K562 (cell line): ENCODE measurements around the gene BTRC. TPM values are rescaled to one million over a fixed set of nuclear protein-coding genes. Genes with fewer than 3 reads are reported as not detected.

Experiments used
- ATAC-seq: fragments of 200-7000 bp; cut with Tn5 transposase; 3 replicates; pipeline ENCODE4 v1.9.1; 2020; ENCODE audit warnings: moderate library complexity
- Bru-seq: library from RNA; stranded (reverse); fragments of 400-500 nt; gene quantifications from one replicate; lab custom pipeline; 2021; lab: Mats Ljungman, UMichigan
- BruChase-seq, 2 experiments: library from RNA; stranded (reverse); fragments of 400-500 nt; gene quantifications; one replicate each; lab custom pipeline; 2021; lab: Mats Ljungman, UMichigan
- BruUV-seq: library from RNA; stranded (reverse); fragments of 400-500 nt; replicated peaks from 2 replicates; lab custom pipeline; 2021; lab: Mats Ljungman, UMichigan
- CTCF ChIA-PET: fragments of 300-600 bp; formaldehyde crosslinking; extraction: SDS; loops from one replicate; lab custom pipeline; 2021; ENCODE audit warnings: low intra/inter-chr PET ratio; lab: Yijun Ruan, JAX
- POLR2A ChIA-PET: fragments of 300-600, 350-650 bp; sonication (Branson Sonifier 250); formaldehyde crosslinking; extraction: SDS; loops from one replicate; lab custom pipeline; 2021; ENCODE audit warnings: antibody characterized with exemption, inconsistent platforms; lab: Yijun Ruan, JAX
- DNase-seq, 4 experiments: peaks; one replicate each; pipeline versions ENCODE4 v3.0.0 to v3.0.0-alpha.2; 2011 to 2018; ENCODE audit warnings: low spot score in 3 of 4, mixed read lengths in 3 of 4; ENCODE audit errors: extremely low read depth in 1 of 4
- FAIRE-seq: peaks from 2 replicates; lab custom pipeline; 2011; peaks lifted over from hg19 to GRCh38; lab: Jason Lieb, UNC
- H2AFZ ChIP-seq: 2 replicates; pipeline ENCODE4 v1.6.0; 2011; ENCODE audit warnings: low read depth, low read length, control low read depth, inconsistent platforms
- H3K27ac ChIP-seq: fragments of 200-600 bp; 3 replicates; pipeline ENCODE4 v1.8.0; 2011; ENCODE audit warnings: low read depth, mild to moderate bottlenecking, control low read depth, inconsistent platforms, low read length, moderate library complexity, mixed read lengths; ENCODE audit errors: extremely low read depth
- H3K27me3 ChIP-seq, 2 experiments: fragments of 300-600 bp in 1 of 2; 2 replicates in 1 of 2; 3 replicates in 1 of 2; pipeline versions ENCODE4 v1.6.0 to v1.8.0; 2011; ENCODE audit warnings: inconsistent platforms in 2 of 2, low read length in 2 of 2, mild to moderate bottlenecking in 1 of 2, mixed read lengths in 1 of 2, moderate library complexity in 1 of 2; ENCODE audit not compliant: control insufficient read depth in 2 of 2, insufficient read depth in 2 of 2
- H3K36me3 ChIP-seq: fragments of 300-600 bp; 3 replicates; pipeline ENCODE4 v1.8.0; 2011; ENCODE audit warnings: mild to moderate bottlenecking, low read length, inconsistent platforms; ENCODE audit not compliant: control insufficient read depth, insufficient read depth
- H3K4me1 ChIP-seq, 2 experiments: fragments of 200-600 bp in 1 of 2; replicated peaks in 1 of 2; 2 replicates in 1 of 2; 3 replicates in 1 of 2; pipeline versions ENCODE4 v1.5.1 to v1.8.0; 2011; ENCODE audit warnings: inconsistent platforms in 2 of 2, low read length in 2 of 2, mild to moderate bottlenecking in 1 of 2, mixed read lengths in 1 of 2, moderate library complexity in 1 of 2; ENCODE audit not compliant: control insufficient read depth in 2 of 2, insufficient read depth in 2 of 2
- H3K4me2 ChIP-seq: 2 replicates; pipeline ENCODE4 v1.6.1; 2011; ENCODE audit warnings: low read length, control low read depth, inconsistent platforms, mixed read lengths; ENCODE audit not compliant: insufficient read depth
- H3K4me3 ChIP-seq: fragments of 200-600 bp; sonication (generic), shearing (Covaris generic); 2 replicates; pipeline ENCODE4 v1.5.1; 2016; ENCODE audit warnings: control low read depth, inconsistent platforms
- H3K79me2 ChIP-seq: fragments of 200-600 bp; 3 replicates; pipeline ENCODE4 v1.8.0; 2011; ENCODE audit warnings: low read length, inconsistent platforms; ENCODE audit not compliant: control insufficient read depth, insufficient read depth
- H3K9ac ChIP-seq, 2 experiments: 2 replicates each; pipeline versions ENCODE4 v1.6.0 to v1.6.1; 2011; ENCODE audit warnings: low read depth in 2 of 2, low read length in 2 of 2, control low read depth in 1 of 2, inconsistent platforms in 1 of 2, mild to moderate bottlenecking in 1 of 2, mixed read lengths in 1 of 2; ENCODE audit not compliant: insufficient read depth in 1 of 2
- H3K9me1 ChIP-seq: one replicate; pipeline ENCODE4 v1.6.0; 2011; ENCODE audit warnings: inconsistent platforms, mild to moderate bottlenecking, low read length, moderate library complexity; ENCODE audit not compliant: control insufficient read depth, insufficient read depth
- H3K9me3 ChIP-seq: replicated peaks from 2 replicates; pipeline ENCODE4 v1.5.1; 2011; ENCODE audit warnings: low read depth, low read length, inconsistent platforms; ENCODE audit not compliant: control insufficient read depth, insufficient read depth
- H4K20me1 ChIP-seq: replicated peaks from 2 replicates; pipeline ENCODE4 v1.6.1; 2011; ENCODE audit warnings: low read length, inconsistent platforms, mixed read lengths; ENCODE audit not compliant: control insufficient read depth, insufficient read depth
- CBX2 ChIP-seq: fragments of 200-600 bp; sonication (generic); IDR thresholded peaks from one replicate; pipeline ENCODE4 v1.6.1; 2012; ENCODE audit warnings: mild to moderate bottlenecking, low read length, inconsistent platforms; ENCODE audit not compliant: insufficient read depth, poor library complexity, severe bottlenecking
- CSDE1 ChIP-seq, 2 experiments: fragments of 450-650 bp; IDR thresholded peaks; 2 replicates each; pipeline ENCODE4 v1.6.1; 2016; ENCODE audit warnings: mild to moderate bottlenecking in 1 of 2
- CTBP1 ChIP-seq: fragments of 450-650 bp; IDR thresholded peaks from 2 replicates; pipeline ENCODE4 v1.6.1; 2016; ENCODE audit warnings: borderline replicate concordance
- DMBX1 ChIP-seq: fragments of 250-450 bp; sonication (Bioruptor Pico); IDR thresholded peaks from 2 replicates; pipeline ENCODE4 v1.8.0; 2022; ENCODE audit warnings: inconsistent platforms, mild to moderate bottlenecking, moderate library complexity, borderline replicate concordance
- MEF2D ChIP-seq: conservative IDR thresholded peaks from 2 replicates; pipeline ENCODE4 v1.6.1; 2016; ENCODE audit warnings: low read depth, missing genetic modification characterization, missing compliant biosample characterization
- PHTF2 ChIP-seq: fragments of 250-450 bp; sonication (Bioruptor Pico); IDR thresholded peaks from 2 replicates; pipeline ENCODE4 v1.5.0; 2021; ENCODE audit warnings: mild to moderate bottlenecking
- RBM25 ChIP-seq: fragments of 200-400 bp; formaldehyde crosslinking; IDR thresholded peaks from 2 replicates; pipeline ENCODE4 v1.6.1; 2018; ENCODE audit warnings: low read length, low read depth, moderate library complexity; ENCODE audit not compliant: severe bottlenecking
- RBM34 ChIP-seq: fragments of 200-400 bp; formaldehyde crosslinking; IDR thresholded peaks from 2 replicates; pipeline ENCODE4 v1.6.1; 2018; ENCODE audit warnings: low read length, borderline replicate concordance; ENCODE audit not compliant: insufficient read depth
- TEAD4 ChIP-seq, 2 experiments: sonication (generic) in 1 of 2; formaldehyde crosslinking in 1 of 2; IDR thresholded peaks; 2 replicates each; pipeline versions ENCODE4 v1.6.1 to v1.8.0; 2012 to 2022; ENCODE audit warnings: borderline replicate concordance in 1 of 2, inconsistent platforms in 1 of 2, low read length in 1 of 2, mild to moderate bottlenecking in 1 of 2, missing genetic modification reagents in 1 of 2
- TRIM24 ChIP-seq, 2 experiments: fragments of 450-650 bp; IDR thresholded peaks; 2 replicates each; pipeline ENCODE4 v1.6.1; 2016
- ZBED1 ChIP-seq: IDR thresholded peaks from 2 replicates; pipeline ENCODE4 v1.6.1; 2014
- ZNF217 ChIP-seq: sonication (generic); formaldehyde crosslinking; IDR thresholded peaks from 2 replicates; pipeline ENCODE4 v1.8.0; 2022; ENCODE audit warnings: mild to moderate bottlenecking, missing genetic modification reagents
- WGBS: fragments of 100-300 bp; shearing (Covaris generic); methylation state at CpG from one replicate; pipeline ENCODE4 v1.1.6; 2016; ENCODE audit warnings: low coverage, mixed read lengths; ENCODE audit not compliant: insufficient coverage; ENCODE audit errors: missing lambda C conversion rate; 5-methylcytosine and 5-hydroxymethylcytosine counted together
- in situ Hi-C: fragments of 300-500 bp; cut with MboI; formaldehyde crosslinking; loops from 4 replicates; pipeline ENCODE4 v1.15.0; 2018; ENCODE audit warnings: inconsistent platforms, mixed read lengths
- intact Hi-C: fragments of 100-400 bp; cut with micrococcal nuclease; formaldehyde crosslinking; loops from 2 replicates; pipeline ENCODE4 v1.14.2; 2022
- long read RNA-seq, 3 experiments: library from polyadenylated mRNA in 2 of 3; library from RNA in 1 of 3; unstranded in 2 of 3; stranded (forward) in 1 of 3; transcript quantifications; one replicate each; pipeline ENCODE4 v2.0.0, GENCODE V29; 2019 to 2022
- polyA minus RNA-seq, 3 experiments: library from RNA; depleted of rRNA, polyadenylated mRNA; stranded (reverse); fragments of >200 nt; gene quantifications; 2 replicates each; pipeline ENCODE4 v1.2.3, GENCODE V29; 2011
- polyA plus RNA-seq, 8 experiments: library from polyadenylated mRNA; depleted of rRNA in 4 of 8; stranded (reverse) in 5 of 8; unstranded in 3 of 8; fragments of >200 nt; fragmentation: Nextera tagmentation in 2 of 8; fragmentation: Illumina TruSeq in 1 of 8; extraction: Ambion mirVana in 2 of 8; extraction: Trizol in 1 of 8; gene quantifications; 2 replicates each; pipeline versions ENCODE4 v1.2.1 to v1.2.3, GENCODE V29; 2011 to 2014; ENCODE audit warnings: inconsistent platforms in 1 of 8, missing spikeins in 1 of 8
- total RNA-seq, 7 experiments: library from RNA; depleted of rRNA in 6 of 7; stranded (reverse); fragments of >200 nt in 6 of 7; fragmentation: Illumina TruSeq in 2 of 7; extraction: Trizol in 2 of 7; gene quantifications; 2 replicates each; pipeline versions ENCODE4 v1.2.1 to v1.2.3, GENCODE V29; 2011 to 2021; ENCODE audit warnings: low replicate concordance in 1 of 7
- TF ChIP-seq, protein P1 (sequence below): fragments of 450-650 bp; IDR thresholded peaks from 2 replicates; pipeline ENCODE4 v1.6.1; 2014; ENCODE audit warnings: low read depth, mild to moderate bottlenecking, moderate library complexity, borderline replicate concordance

The BTRC gene
- 12.6 and 22.8 TPM in 2 replicates for total RNA-seq (2011; cell fraction: chromatin; rRNA removed; ENCODE audit: low replicate concordance)
- 6.7 and 7.5 TPM in 2 replicates for total RNA-seq (2011; cell fraction: nucleolus; rRNA removed)
- total RNA-seq (2011; cell fraction: nucleoplasm; rRNA removed): 12.5 and 16.0 TPM in 2 replicates
- total RNA-seq (2014; rRNA removed): 3.2 and 6.4 TPM in 2 replicates
- total RNA-seq (2014; rRNA removed; fragmentation: Illumina TruSeq; extraction: Trizol): 7.5 and 8.6 TPM in 2 replicates
- total RNA-seq (2015; rRNA removed; fragmentation: Illumina TruSeq; extraction: Trizol): 7.0 and 7.2 TPM in 2 replicates
- 9.1 and 11.9 TPM in 2 replicates for total RNA-seq (2021)
- polyA plus RNA-seq (2011; rRNA removed): 9.9 and 15.4 TPM in 2 replicates
- polyA plus RNA-seq (2011; cell fraction: cytosol; rRNA removed): 5.3 and 7.3 TPM in 2 replicates
- polyA plus RNA-seq (2011; cell fraction: nucleus; rRNA removed): 6.6 and 8.2 TPM in 2 replicates
- polyA plus RNA-seq (2012): 6.4 and 6.8 TPM in 2 replicates
- 6.4 and 7.9 TPM in 2 replicates for polyA plus RNA-seq (2014; fragmentation: Illumina TruSeq; extraction: Trizol)
- polyA plus RNA-seq (2014; fragmentation: Nextera tagmentation; extraction: Ambion mirVana): 1 to 10 TPM; 1.6 to 3.3 TPM
- polyA plus RNA-seq (2014; rRNA removed): 3.9 and 4.9 TPM in 2 replicates
- 21.1 and 23.0 TPM in 2 replicates for polyA minus RNA-seq (2011; rRNA and poly(A)+ RNA removed)
- polyA minus RNA-seq (2011; cell fraction: cytosol; rRNA and poly(A)+ RNA removed): 5.4 and 7.6 TPM in 2 replicates
- 3.9 and 4.4 TPM in 2 replicates for polyA minus RNA-seq (2011; cell fraction: nucleus; rRNA and poly(A)+ RNA removed)
- Bru-seq, nascent RNA: percentile 56 among the genes with signal in this experiment
- BruChase-seq, experiment 1, labeled RNA remaining after a 2-hour chase: percentile 63 among the genes with signal in this experiment
- BruChase-seq, experiment 2, labeled RNA remaining after a 6-hour chase: percentile 64 among the genes with signal in this experiment
- long read RNA-seq, experiment 1, full-length matches to known transcripts: 17 of 27 reads
- long read RNA-seq, experiment 1, partial matches to known transcripts: 6 of 27 reads
- long read RNA-seq, experiment 1, other reads (novel, unspliced or antisense): 4 of 27 reads
- long read RNA-seq, experiment 2, full-length matches to known transcripts: 1 of 10 reads
- long read RNA-seq, experiment 2, partial matches to known transcripts: 0 of 10 reads
- long read RNA-seq, experiment 2, other reads (novel, unspliced or antisense): 9 of 10 reads
- long read RNA-seq, experiment 3, full-length matches to known transcripts: 2 of 7 reads
- long read RNA-seq, experiment 3, partial matches to known transcripts: 3 of 7 reads
- long read RNA-seq, experiment 3, other reads (novel, unspliced or antisense): 2 of 7 reads

DNA sequence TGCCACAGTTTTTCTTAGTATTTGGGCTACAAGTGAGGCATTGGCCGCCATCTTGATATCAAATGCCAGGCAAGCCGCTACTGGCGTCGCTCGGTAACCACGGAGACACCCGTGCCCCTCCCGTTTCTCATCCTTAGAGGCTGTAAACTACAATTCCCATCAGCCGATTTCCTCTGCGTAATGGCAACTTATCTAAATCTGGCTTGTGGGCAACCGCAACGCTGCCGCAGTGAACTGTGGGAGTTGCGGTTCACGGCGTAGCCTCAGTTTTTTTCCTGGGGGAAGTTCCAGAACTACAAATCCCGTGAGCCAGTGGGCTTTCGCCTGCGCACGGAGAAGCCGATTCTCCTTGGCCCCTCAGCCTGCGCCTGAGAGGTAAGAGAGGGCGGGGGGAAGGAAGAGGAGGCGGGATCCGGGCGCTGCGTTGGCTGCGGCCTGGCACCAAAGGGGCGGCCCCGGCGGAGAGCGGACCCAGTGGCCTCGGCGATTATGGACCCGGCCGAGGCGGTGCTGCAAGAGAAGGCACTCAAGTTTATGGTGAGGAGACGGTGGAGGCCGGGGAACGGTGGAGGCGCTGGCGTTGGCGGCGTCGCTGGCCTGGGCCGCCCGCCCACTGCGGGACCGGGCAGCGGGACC is at the start of gene BTRC:
BTRC (plus strand) TSS at position 474 of the 636 bp plus-strand sequence; CDS start at position 490, 16 bp downstream.
- WGBS: 0% methylated on average over 31 of the region's 50 CpGs
- H3K27me3 ChIP-seq: no peaks in the 10 kb centered on the region
- no peaks in the 10 kb centered on the region for H3K9me3 ChIP-seq
- H2AFZ ChIP-seq: peak within 1 kb of the TSS; percentile 92
- BruUV-seq: no TSS peak
- FAIRE-seq (peak; percentile 98), ATAC-seq (peak; percentile 99), DNase-seq (peak; percentile 77 to 95 (median 80))
- H3K9me1 ChIP-seq: no peaks in the 10 kb centered on the region
- H4K20me1 ChIP-seq: no peaks in the 10 kb centered on the region
- peak within 1 kb of the TSS; percentile 94 for H3K4me3 ChIP-seq
- peak within 1 kb of the TSS; percentile 97 for H3K4me2 ChIP-seq
- peak within 1 kb of the TSS; percentile 64 for H3K27ac ChIP-seq
- peak within 1 kb of the TSS; percentile 69 to 92 for H3K9ac ChIP-seq
- ChIA-PET POLR2A (interaction anchor here (0.6 to 1.5 kb wide), 4 partner anchors 9 to 703 kb away, joined by 3 read pairs; no protein-coding TSS in a partner anchor), CTCF (interaction anchor here (0.7 kb wide), 1 partner anchor 142 kb away, joined by 3 read pairs; no protein-coding TSS in a partner anchor)
- peaks cover 0 to 6% of the 10 kb centered on the region in 2 experiments; a peak in 3 of 5 replicates for H3K4me1 ChIP-seq
- intact Hi-C loops: no loop called here
- H3K79me2 ChIP-seq: peaks cover 14% of the 10 kb centered on the region
- in situ Hi-C loops: no loop called here
- H3K36me3 ChIP-seq: no peaks in the 10 kb centered on the region
- TF ChIP-seq ZBED1 (0 out of 2 replicates have a peak, but pooled peaks have one; percentile 32), CSDE1 (IDR thresholded peaks at IDR 0.05) (peak in 1 of 2 experiments; percentile 65; a peak in 1 of 4 replicates), RBM34 (no peak), TEAD4 (IDR thresholded peaks at IDR 0.05; ENCODE audit: low read length) (no peak), TEAD4 (CRISPR knock-in tag; IDR thresholded peaks at IDR 0.05; ENCODE audit: borderline replicate concordance) (no peak), TRIM24 (IDR thresholded peaks at IDR 0.05) (no peak), MEF2D (peak; percentile 61; the same call in 1 of the 2 replicates), ZNF217 (CRISPR knock-in tag) (no peak), PHTF2 (CRISPR knock-in tag) (no peak), RBM25 (peak; percentile 70), CTBP1 (peak; percentile 19; the same call in 1 of the 2 replicates), DMBX1 (CRISPR knock-in tag) (peak; percentile 40; the same call in 1 of the 2 replicates), CBX2 (no peak)
- TF ChIP-seq, protein P1, sequence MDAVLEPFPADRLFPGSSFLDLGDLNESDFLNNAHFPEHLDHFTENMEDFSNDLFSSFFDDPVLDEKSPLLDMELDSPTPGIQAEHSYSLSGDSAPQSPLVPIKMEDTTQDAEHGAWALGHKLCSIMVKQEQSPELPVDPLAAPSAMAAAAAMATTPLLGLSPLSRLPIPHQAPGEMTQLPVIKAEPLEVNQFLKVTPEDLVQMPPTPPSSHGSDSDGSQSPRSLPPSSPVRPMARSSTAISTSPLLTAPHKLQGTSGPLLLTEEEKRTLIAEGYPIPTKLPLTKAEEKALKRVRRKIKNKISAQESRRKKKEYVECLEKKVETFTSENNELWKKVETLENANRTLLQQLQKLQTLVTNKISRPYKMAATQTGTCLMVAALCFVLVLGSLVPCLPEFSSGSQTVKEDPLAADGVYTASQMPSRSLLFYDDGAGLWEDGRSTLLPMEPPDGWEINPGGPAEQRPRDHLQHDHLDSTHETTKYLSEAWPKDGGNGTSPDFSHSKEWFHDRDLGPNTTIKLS: peak; percentile 93
